Right lobe of liver (tissue), 6 donors: Measurements from ENCODE around the gene ASB1. TPM values are rescaled to one million over a fixed set of nuclear protein-coding genes. Genes with fewer than 3 reads are reported as not detected.

Experiments
- ATAC-seq, 4 donors: fragments of 200-7000 bp; cut with Tn5 transposase; one replicate each; pipeline ENCODE4 v1.9.1; 2020; ENCODE audit warnings: mild to moderate bottlenecking in 4 of 4, moderate library complexity in 4 of 4
- DNase-seq, 3 donors: peaks; one replicate each; pipeline ENCODE4 v3.0.0-alpha.2; 2020
- H3K27ac ChIP-seq, 3 donors: fragments of 200-600 bp; one replicate each; pipeline ENCODE4 v1.8.0; 2022
- H3K27me3 ChIP-seq, 2 donors: fragments of 200-600 bp; one replicate each; pipeline ENCODE4 v1.8.0; 2022
- H3K36me3 ChIP-seq, 4 donors: fragments of 200-600 bp; sonication (generic) in 1 of 4; one replicate each; pipeline versions ENCODE4 v1.5.1 to v1.8.0; 2017 to 2022; ENCODE audit warnings: control low read depth in 1 of 4
- H3K4me1 ChIP-seq, 4 donors: fragments of 200-600 bp; sonication (generic) in 1 of 4; one replicate each; pipeline versions ENCODE4 v1.5.1 to v1.8.0; 2017 to 2022; ENCODE audit warnings: control low read depth in 1 of 4
- H3K4me3 ChIP-seq, 3 donors: fragments of 200-600 bp; one replicate each; pipeline ENCODE4 v1.8.0; 2022
- H3K9me3 ChIP-seq, 4 donors: fragments of 200-600 bp; sonication (generic) in 1 of 4; one replicate each; pipeline versions ENCODE4 v1.5.1 to v1.8.0; 2017 to 2022; ENCODE audit warnings: control low read depth in 1 of 4
- POLR2A ChIP-seq: fragments of 450-650 bp; IDR thresholded peaks from one replicate; pipeline ENCODE4 v1.6.1; 2017; ENCODE audit warnings: antibody characterized with exemption, mild to moderate bottlenecking
- WGBS: methylation state at CpG from one replicate; pipeline ENCODE4 v1.1.6; 2018; ENCODE audit warnings: low coverage, low lambda C conversion rate; ENCODE audit not compliant: insufficient coverage; ENCODE audit errors: missing lambda C conversion rate; 5-methylcytosine and 5-hydroxymethylcytosine counted together
- intact Hi-C, 2 donors: fragments of 100-400 bp; cut with DNase I; formaldehyde crosslinking; loops; one replicate each; pipeline versions ENCODE4 v1.11.2 to v1.14.1; 2022
- total RNA-seq, 6 experiments: library from RNA; depleted of rRNA in 2 of 6; stranded (reverse); fragments of >200 nt in 2 of 6; fragmentation: NEBNext Ultra II Directional in 3 of 6; extraction: Animal tissue kit (Norgen Biotek cat#: 25700) in 3 of 6; gene quantifications; one replicate each; pipeline versions ENCODE4 v1.1.0 to v1.2.4, GENCODE V29; 2016 to 2023
- TF ChIP-seq, protein P1 (sequence below), 4 donors: fragments of 200-600 bp in 3 of 4; fragments of 450-650 bp in 1 of 4; IDR thresholded peaks; one replicate each; pipeline versions ENCODE4 v1.5.1 to v1.8.0; 2016 to 2022; ENCODE audit warnings: antibody characterized with exemption in 4 of 4, mild to moderate bottlenecking in 2 of 4
- donor health status: DM: no; HTN: yes; CAD: no.
- donor health status: DM: no; HTN: no; CAD: no.
- donor health status: DM: no; HTN: no; CAD: no.
- donor health status: DM: no; HTN: yes; CAD: no.
- donor health status: DM: no; HTN: yes; CAD: no.

Gene ASB1
- total RNA-seq, 6 experiments from 2014 or later, result 6.3 to 18.2 (median 8.4) TPM

DNA sequence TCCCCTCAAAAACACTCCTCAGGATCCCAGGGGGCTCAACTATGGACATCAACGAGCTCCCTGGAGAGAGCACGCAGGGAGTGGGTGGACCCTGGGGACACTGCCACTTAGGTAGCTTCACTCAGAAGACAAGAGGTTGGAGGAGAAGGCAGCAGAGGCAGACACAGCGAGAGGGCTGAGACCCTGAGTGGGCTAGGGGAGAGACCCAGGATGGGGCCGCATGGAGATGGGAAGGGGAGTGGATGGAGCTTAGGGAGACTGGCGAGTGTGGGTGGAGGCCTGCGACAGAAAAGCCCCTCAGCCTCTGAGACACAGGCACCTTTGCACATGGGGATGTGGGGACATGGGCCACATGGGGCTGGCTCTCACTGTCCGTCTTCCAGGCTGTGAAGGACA is 70.9 kb downstream of the ASB1 start:
- 82% methylated on average over 4 of the region's 7 CpGs for WGBS
- DNase-seq (no peak), ATAC-seq (no peak)
- H3K4me1 ChIP-seq, result no peaks in the 10 kb centered on the region
- intact Hi-C loops, result no loop called here
- H3K36me3 ChIP-seq, result no peaks in the 10 kb centered on the region
- H3K4me3 ChIP-seq, result no peak overlapping the region
- H3K27me3 ChIP-seq, result no peaks in the 10 kb centered on the region
- H3K9me3 ChIP-seq, result no peaks in the 10 kb centered on the region
- TF ChIP-seq POLR2A, result no peak
- TF ChIP-seq, protein P1, sequence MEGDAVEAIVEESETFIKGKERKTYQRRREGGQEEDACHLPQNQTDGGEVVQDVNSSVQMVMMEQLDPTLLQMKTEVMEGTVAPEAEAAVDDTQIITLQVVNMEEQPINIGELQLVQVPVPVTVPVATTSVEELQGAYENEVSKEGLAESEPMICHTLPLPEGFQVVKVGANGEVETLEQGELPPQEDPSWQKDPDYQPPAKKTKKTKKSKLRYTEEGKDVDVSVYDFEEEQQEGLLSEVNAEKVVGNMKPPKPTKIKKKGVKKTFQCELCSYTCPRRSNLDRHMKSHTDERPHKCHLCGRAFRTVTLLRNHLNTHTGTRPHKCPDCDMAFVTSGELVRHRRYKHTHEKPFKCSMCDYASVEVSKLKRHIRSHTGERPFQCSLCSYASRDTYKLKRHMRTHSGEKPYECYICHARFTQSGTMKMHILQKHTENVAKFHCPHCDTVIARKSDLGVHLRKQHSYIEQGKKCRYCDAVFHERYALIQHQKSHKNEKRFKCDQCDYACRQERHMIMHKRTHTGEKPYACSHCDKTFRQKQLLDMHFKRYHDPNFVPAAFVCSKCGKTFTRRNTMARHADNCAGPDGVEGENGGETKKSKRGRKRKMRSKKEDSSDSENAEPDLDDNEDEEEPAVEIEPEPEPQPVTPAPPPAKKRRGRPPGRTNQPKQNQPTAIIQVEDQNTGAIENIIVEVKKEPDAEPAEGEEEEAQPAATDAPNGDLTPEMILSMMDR (IDR thresholded peaks at IDR 0.05), result no peak
- no peak overlapping the region for H3K27ac ChIP-seq

DNA sequence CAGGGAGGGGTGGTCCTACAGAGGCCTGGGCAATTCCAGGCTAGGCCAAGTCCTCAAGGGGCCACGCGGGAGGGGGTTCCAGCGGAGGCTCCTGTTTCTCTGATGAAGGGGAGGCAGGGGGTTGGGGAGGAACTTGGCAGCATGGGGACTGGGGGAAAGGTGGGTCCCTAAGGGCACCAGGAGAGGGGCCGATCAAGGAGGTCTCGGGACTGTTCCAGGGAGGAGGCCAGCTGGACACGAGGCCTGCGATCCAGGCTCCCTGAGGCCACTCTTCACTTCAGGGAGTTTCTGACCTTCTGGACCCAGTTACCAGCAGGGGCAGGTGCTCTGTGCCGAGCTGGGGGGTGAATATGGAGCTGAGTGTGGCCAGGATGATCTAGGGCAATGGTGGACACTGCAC is 71.5 kb downstream of the ASB1 start:
- H3K27me3 ChIP-seq, result no peaks in the 10 kb centered on the region
- intact Hi-C loops, result no loop called here
- no peaks in the 10 kb centered on the region for H3K36me3 ChIP-seq
- WGBS, result no CpG with 5 or more reads among the region's 8 CpGs
- no peak for DNase-seq
- peak in 1 of 4 donors; percentile 9 for ATAC-seq
- no peaks in the 10 kb centered on the region for H3K9me3 ChIP-seq
- TF ChIP-seq, protein P1 (IDR thresholded peaks at IDR 0.05), result no peak
- TF ChIP-seq POLR2A, result no peak
- no peak overlapping the region for H3K27ac ChIP-seq
- no peaks in the 10 kb centered on the region for H3K4me1 ChIP-seq
- H3K4me3 ChIP-seq, result no peak overlapping the region

DNA sequence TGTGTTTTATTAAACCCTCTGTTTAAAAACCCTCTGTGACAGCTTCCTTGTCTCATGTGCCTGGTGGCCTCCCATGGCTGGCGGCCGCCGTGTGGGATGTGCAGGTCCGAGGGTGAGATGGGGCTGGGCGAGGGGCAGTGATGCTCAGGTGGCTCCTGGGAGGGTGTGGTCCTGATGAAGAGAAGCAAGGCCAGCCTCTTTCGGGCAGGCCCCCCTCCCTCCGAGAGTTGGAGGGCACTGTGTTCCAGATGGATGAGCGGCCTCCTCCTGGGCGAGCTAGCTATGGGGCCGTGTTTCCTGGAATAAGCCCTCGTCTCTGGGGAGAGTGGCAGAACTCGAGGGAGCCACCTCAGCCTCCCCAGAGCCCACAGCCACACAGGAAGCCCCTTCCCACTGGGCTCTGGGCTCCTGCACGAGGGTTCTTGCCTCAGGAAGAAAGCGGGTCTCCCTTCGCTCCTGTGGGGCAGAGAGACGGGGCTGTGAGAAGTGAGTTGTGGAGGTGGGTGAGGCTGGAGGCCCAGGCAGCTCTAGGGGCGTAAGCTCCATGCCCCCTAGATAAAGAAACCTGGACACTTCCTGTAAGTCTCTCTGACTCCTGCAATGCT is 72.1 kb downstream of the ASB1 start:
- H3K4me1 ChIP-seq, result no peaks in the 10 kb centered on the region
- ATAC-seq (no peak), DNase-seq (no peak)
- H3K27ac ChIP-seq, result no peak overlapping the region
- intact Hi-C loops, result no loop called here
- H3K27me3 ChIP-seq, result no peaks in the 10 kb centered on the region
- no peaks in the 10 kb centered on the region for H3K9me3 ChIP-seq
- no peak overlapping the region for H3K4me3 ChIP-seq
- no CpG with 5 or more reads among the region's 17 CpGs for WGBS
- no peak for TF ChIP-seq POLR2A
- TF ChIP-seq, protein P1 (IDR thresholded peaks at IDR 0.05), result no peak
- H3K36me3 ChIP-seq, result no peaks in the 10 kb centered on the region

DNA sequence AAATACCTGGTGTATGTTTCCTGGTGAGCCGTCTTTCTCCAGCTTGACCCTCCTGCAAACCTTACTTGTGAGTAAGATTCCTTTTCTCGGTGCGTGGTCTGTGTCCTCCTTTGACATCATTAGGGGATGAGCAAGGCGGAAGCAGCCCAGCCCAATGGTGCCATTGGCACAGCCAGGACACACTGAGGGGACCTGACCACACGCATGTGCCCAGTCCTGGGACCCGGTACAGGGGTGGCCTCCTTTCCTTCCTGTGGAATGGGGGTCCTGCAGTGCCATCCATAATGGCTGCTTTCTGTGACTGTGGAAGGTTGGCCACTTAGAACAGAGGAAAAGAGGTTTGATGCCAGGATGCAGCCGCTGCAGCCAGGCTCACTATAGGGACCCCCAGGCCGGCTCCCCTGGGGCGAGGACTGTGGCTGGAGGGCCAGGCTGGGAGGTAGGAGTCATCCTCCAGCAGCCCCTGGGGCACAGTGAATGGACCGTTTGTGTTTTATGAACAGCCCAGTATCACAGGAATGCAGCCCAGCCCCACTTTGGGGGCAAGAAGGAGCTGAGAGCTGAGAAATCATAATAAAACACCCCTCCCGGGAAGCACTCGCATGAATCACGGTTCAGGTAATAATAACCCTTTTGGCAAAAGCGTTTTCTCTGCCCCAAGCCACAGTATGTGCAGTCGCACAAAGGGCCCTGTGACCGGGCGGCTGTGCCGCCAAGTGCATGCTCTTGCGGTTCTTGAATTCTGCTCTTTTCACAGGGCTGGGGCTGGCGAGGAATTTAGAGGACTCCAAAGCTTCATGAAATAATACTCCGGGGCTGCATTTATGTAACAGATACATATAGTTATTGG is 73.2 kb downstream of the ASB1 start:
- Histone ChIP-seq H3K27me3 (no peaks in the 10 kb centered on the region), H3K27ac (no peak overlapping the region), H3K4me3 (no peak overlapping the region), H3K4me1 (no peaks in the 10 kb centered on the region), H3K36me3 (no peaks in the 10 kb centered on the region), H3K9me3 (no peaks in the 10 kb centered on the region)
- intact Hi-C loops, result no loop called here
- TF ChIP-seq POLR2A, result no peak
- TF ChIP-seq, protein P1 (IDR thresholded peaks at IDR 0.05), result no peak
- DNase-seq (no peak), ATAC-seq (no peak)
- 81% methylated on average over 17 of the region's 21 CpGs for WGBS
